HepG2 (cell line): ENCODE results near the gene PRR15L. TPM values are rescaled to one million over a fixed set of nuclear protein-coding genes. Genes with fewer than 3 reads are reported as not detected.

Experiments used
- ATAC-seq: fragments of 200-7000 bp; cut with Tn5 transposase; 3 replicates; pipeline ENCODE4 v1.9.1; 2020; ENCODE audit warnings: mild to moderate bottlenecking, moderate library complexity
- BruUV-seq: library from RNA; stranded (reverse); fragments of 400-500 nt; replicated peaks from 2 replicates; lab custom pipeline; 2021; lab: Mats Ljungman, UMichigan
- CTCF ChIA-PET: fragments of 300-600 bp; formaldehyde crosslinking; extraction: SDS; loops from one replicate; lab custom pipeline; 2021; ENCODE audit warnings: low total read pairs, inconsistent platforms, low intra/inter-chr PET ratio; lab: Yijun Ruan, JAX
- POLR2A ChIA-PET: fragments of 350-600 bp; sonication (Branson Sonifier 250); formaldehyde crosslinking; loops from one replicate; lab custom pipeline; 2020; ENCODE audit warnings: antibody characterized with exemption, inconsistent platforms; lab: Yijun Ruan, JAX
- DNase-seq: peaks from one replicate; pipeline ENCODE4 v3.0.0-alpha.2; 2015; ENCODE audit warnings: low spot score
- FAIRE-seq: peaks from 3 replicates; lab custom pipeline; 2011; peaks lifted over from hg19 to GRCh38; lab: Jason Lieb, UNC
- H2AFZ ChIP-seq: one replicate; pipeline ENCODE4 v1.6.1; 2011; ENCODE audit warnings: low read length, inconsistent platforms
- H3K27ac ChIP-seq: fragments of 300-600 bp; 3 replicates; pipeline ENCODE4 v1.8.0; 2011; ENCODE audit warnings: mixed run types, mild to moderate bottlenecking, mixed read lengths, low read length, inconsistent platforms; ENCODE audit not compliant: insufficient read depth; ENCODE audit errors: extremely low read length
- H3K27me3 ChIP-seq, 2 experiments: fragments of 200-600 bp in 1 of 2; 2 replicates in 1 of 2; 3 replicates in 1 of 2; pipeline versions ENCODE4 v1.6.0 to v1.8.0; 2011; ENCODE audit warnings: low read length in 2 of 2, mild to moderate bottlenecking in 2 of 2, moderate library complexity in 2 of 2, inconsistent platforms in 1 of 2; ENCODE audit not compliant: insufficient read depth in 2 of 2, control insufficient read depth in 1 of 2
- H3K36me3 ChIP-seq, 2 experiments: fragments of 200-600 bp in 1 of 2; replicated peaks in 1 of 2; 2 replicates in 1 of 2; 3 replicates in 1 of 2; pipeline versions ENCODE4 v1.5.1 to v1.8.0; 2011; ENCODE audit warnings: low read length in 2 of 2, inconsistent platforms in 1 of 2; ENCODE audit not compliant: insufficient read depth in 2 of 2, control insufficient read depth in 1 of 2
- H3K4me1 ChIP-seq: 2 replicates; pipeline ENCODE4 v1.5.1; 2012; ENCODE audit warnings: low read length, inconsistent platforms; ENCODE audit not compliant: insufficient read depth
- H3K4me2 ChIP-seq: 2 replicates; pipeline ENCODE4 v1.6.0; 2011; ENCODE audit warnings: low read depth, low read length, inconsistent platforms
- H3K4me3 ChIP-seq, 3 experiments: fragments of 200-600 bp in 1 of 3; sonication (generic), shearing (Covaris generic) in 1 of 3; replicated peaks in 1 of 3; 2 replicates each; pipeline ENCODE4 v1.5.1; 2011 to 2016; ENCODE audit warnings: low read length in 3 of 3, inconsistent platforms in 2 of 3, low read depth in 2 of 3, mild to moderate bottlenecking in 2 of 3, control low read depth in 1 of 3, mixed read lengths in 1 of 3; ENCODE audit not compliant: insufficient read depth in 1 of 3
- H3K79me2 ChIP-seq: one replicate; pipeline ENCODE4 v1.6.1; 2011; ENCODE audit warnings: low read length, inconsistent platforms; ENCODE audit not compliant: insufficient read depth
- H3K9ac ChIP-seq: 2 replicates; pipeline ENCODE4 v1.6.0; 2011; ENCODE audit warnings: mild to moderate bottlenecking, low read depth, low read length, inconsistent platforms; ENCODE audit not compliant: insufficient read depth
- H3K9me3 ChIP-seq: 2 replicates; pipeline ENCODE4 v1.5.1; 2012; ENCODE audit warnings: mild to moderate bottlenecking, low read length
- H4K20me1 ChIP-seq: 2 replicates; pipeline ENCODE4 v1.6.0; 2011; ENCODE audit warnings: inconsistent platforms, mild to moderate bottlenecking, low read length, moderate library complexity; ENCODE audit not compliant: insufficient read depth
- ASH2L ChIP-seq: fragments of 300-600, 200-600 bp; sonication (generic); IDR thresholded peaks from 2 replicates; pipeline ENCODE4 v1.7.0; 2017; ENCODE audit warnings: low read depth, mild to moderate bottlenecking, moderate library complexity, mixed read lengths, low read length; ENCODE audit not compliant: insufficient read length
- CBX2 ChIP-seq, 2 experiments: fragments of 200-600 bp in 1 of 2; sonication (generic); formaldehyde crosslinking in 1 of 2; IDR thresholded peaks; 2 replicates each; pipeline versions ENCODE4 v1.7.0 to v1.8.1; 2018 to 2022; ENCODE audit warnings: low read depth in 2 of 2, low read length in 1 of 2, mild to moderate bottlenecking in 1 of 2, missing genetic modification reagents in 1 of 2
- MBD4 ChIP-seq: IDR thresholded peaks from 2 replicates; pipeline ENCODE4 v1.6.1; 2012; ENCODE audit warnings: low read length, inconsistent platforms, borderline replicate concordance
- MBNL3 ChIP-seq: fragments of 250-450 bp; sonication (Bioruptor Pico); conservative IDR thresholded peaks from 2 replicates; pipeline ENCODE4 v1.8.0; 2022; ENCODE audit warnings: mild to moderate bottlenecking, inconsistent platforms
- NKX3-1 ChIP-seq: sonication (generic); formaldehyde crosslinking; IDR thresholded peaks from 2 replicates; pipeline ENCODE4 v1.5.0; 2020; ENCODE audit warnings: missing genetic modification reagents
- NR2F6 ChIP-seq, 2 experiments: IDR thresholded peaks; 2 replicates each; pipeline ENCODE4 v1.6.1; 2016; ENCODE audit warnings: antibody characterized with exemption in 1 of 2, mild to moderate bottlenecking in 1 of 2
- SOX6 ChIP-seq, 2 experiments: fragments of 450-650 bp in 1 of 2; sonication (generic) in 1 of 2; formaldehyde crosslinking in 1 of 2; IDR thresholded peaks; 2 replicates each; pipeline versions ENCODE4 v1.4.0 to v1.6.1; 2017 to 2020; ENCODE audit warnings: antibody characterized with exemption in 1 of 2, mild to moderate bottlenecking in 1 of 2, missing genetic modification reagents in 1 of 2
- TAF1 ChIP-seq: sonication (generic); formaldehyde crosslinking; IDR thresholded peaks from 2 replicates; pipeline ENCODE4 v1.4.0; 2020; ENCODE audit warnings: missing genetic modification reagents
- TGIF2 ChIP-seq: IDR thresholded peaks from 2 replicates; pipeline ENCODE4 v1.6.1; 2016; ENCODE audit warnings: control low read depth, missing compliant biosample characterization
- ZMYM2 ChIP-seq: sonication (generic); formaldehyde crosslinking; IDR thresholded peaks from 2 replicates; pipeline ENCODE4 v1.8.0; 2022; ENCODE audit warnings: mild to moderate bottlenecking, missing genetic modification reagents
- ZNF121 ChIP-seq: sonication (generic); formaldehyde crosslinking; IDR thresholded peaks from 2 replicates; pipeline ENCODE4 v1.5.0; 2020; ENCODE audit warnings: mild to moderate bottlenecking, missing genetic modification reagents
- ZNF207 ChIP-seq: fragments of 450-650 bp; IDR thresholded peaks from 2 replicates; pipeline ENCODE4 v1.6.1; 2016; ENCODE audit warnings: antibody characterized with exemption, borderline replicate concordance
- ZNF230 ChIP-seq: sonication (generic); formaldehyde crosslinking; IDR thresholded peaks from 2 replicates; pipeline ENCODE4 v1.4.0; 2020; ENCODE audit warnings: mild to moderate bottlenecking, missing genetic modification reagents
- ZNF331 ChIP-seq: sonication (generic); formaldehyde crosslinking; IDR thresholded peaks from 2 replicates; pipeline ENCODE4 v1.4.0; 2020; ENCODE audit warnings: missing genetic modification reagents
- ZNF382 ChIP-seq: sonication (generic); formaldehyde crosslinking; IDR thresholded peaks from 2 replicates; pipeline ENCODE4 v1.5.0; 2020; ENCODE audit warnings: missing genetic modification reagents, mild to moderate bottlenecking, borderline replicate concordance
- ZNF616 ChIP-seq: sonication (generic); formaldehyde crosslinking; IDR thresholded peaks from 2 replicates; pipeline ENCODE4 v1.5.0; 2020; ENCODE audit warnings: low read depth, mild to moderate bottlenecking, missing genetic modification reagents
- ZSCAN20 ChIP-seq: sonication (generic); formaldehyde crosslinking; IDR thresholded peaks from 2 replicates; pipeline ENCODE4 v1.4.0; 2020; ENCODE audit warnings: missing genetic modification reagents, mild to moderate bottlenecking, borderline replicate concordance
- WGBS: methylation state at CpG from one replicate; pipeline ENCODE4 v1.1.6; 2017; ENCODE audit warnings: low lambda C conversion rate; 5-methylcytosine and 5-hydroxymethylcytosine counted together
- in situ Hi-C: cut with HindIII; loops from 2 replicates; pipeline ENCODE4 v1.10.0; 2017; ENCODE audit warnings: low pct_unique_long_range_greater_than_20kb; ENCODE audit not compliant: extremely low pct_ligation_motif_present
- intact Hi-C: fragments of 100-400 bp; cut with micrococcal nuclease; formaldehyde crosslinking; loops from one replicate; pipeline ENCODE4 v1.10.0; 2022; ENCODE audit not compliant: unreplicated experiment
- polyA plus RNA-seq, 8 experiments: library from polyadenylated mRNA; depleted of rRNA in 3 of 8; stranded (reverse) in 7 of 8; unstranded in 1 of 8; fragments of >200 nt; fragmentation: Illumina TruSeq in 4 of 8; extraction: Trizol in 4 of 8; gene quantifications; 2 replicates each; pipeline versions ENCODE4 v1.2.1 to v1.2.3, GENCODE V29; 2011 to 2016; ENCODE audit warnings: low read depth in 4 of 8, missing spikeins in 1 of 8, mixed read lengths in 1 of 8; ENCODE audit not compliant: insufficient read depth in 1 of 8
- total RNA-seq, 5 experiments: library from RNA; depleted of rRNA; stranded (reverse); fragments of >200 nt; fragmentation: Illumina TruSeq; extraction: Trizol; gene quantifications; 2 replicates each; pipeline ENCODE4 v1.2.3, GENCODE V29; 2016; ENCODE audit warnings: low read depth in 1 of 5
- TF ChIP-seq, protein P1 (sequence below): sonication (generic); formaldehyde crosslinking; IDR thresholded peaks from 2 replicates; pipeline ENCODE4 v1.4.0; 2020; ENCODE audit warnings: missing genetic modification reagents, borderline replicate concordance
- TF ChIP-seq, protein P2 (sequence below): sonication (generic); formaldehyde crosslinking; IDR thresholded peaks from 2 replicates; pipeline ENCODE4 v1.8.1; 2022; ENCODE audit warnings: mild to moderate bottlenecking, missing genetic modification reagents

PRR15L gene
- total and polyA plus RNA-seq, 2 of the 13 experiments (the other 11 are each of a cell fraction or from before 2014, with no cell fraction given), result 0.44 to 2.0 TPM

GRCh38 chr17:47973541-47973940, 15.9 kb upstream of the PRR15L start (continued):
- no peak for TF ChIP-seq ZMYM2 (CRISPR knock-in tag)

DNA sequence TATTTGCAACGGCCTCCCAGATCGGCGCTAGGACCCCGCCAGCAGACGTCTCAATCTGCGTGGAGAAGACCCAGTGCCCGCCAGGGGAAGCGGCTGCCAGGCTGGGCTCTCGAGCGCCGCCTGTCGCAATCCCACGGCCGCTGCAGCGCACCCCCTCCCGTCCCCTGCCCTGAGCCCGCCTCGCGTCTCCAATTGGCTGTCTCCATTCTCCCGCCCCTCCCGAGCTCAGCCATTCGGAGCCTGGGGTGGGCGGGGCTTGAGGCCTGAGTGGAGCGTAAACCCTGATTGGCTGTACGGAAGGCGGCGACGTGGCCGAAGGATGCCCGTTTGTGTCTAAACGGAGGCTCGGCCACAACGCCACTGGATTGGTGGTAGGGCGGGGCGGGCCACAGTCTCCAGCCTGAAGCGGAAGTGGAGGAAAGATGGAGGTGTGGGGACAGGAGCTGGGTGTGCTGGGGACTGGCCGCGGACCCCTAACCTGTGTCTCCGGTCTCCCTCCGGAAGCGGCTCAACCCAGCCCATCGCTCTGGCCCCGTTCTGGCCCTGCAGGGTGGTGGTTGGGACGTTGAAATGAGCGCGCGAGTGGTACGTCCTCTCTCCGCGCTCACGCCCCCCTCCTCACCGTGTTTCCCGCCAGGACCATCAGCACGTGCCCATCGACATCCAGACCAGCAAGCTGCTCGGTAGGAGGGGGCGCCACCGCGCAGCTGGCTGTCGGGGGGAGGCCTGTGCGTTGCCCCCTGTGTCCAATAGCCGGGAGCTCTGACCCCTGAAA, 13.2 kb upstream of the PRR15L start, which contains the start of gene CDK5RAP3:
CDK5RAP3 (plus strand) TSS at position 389 of the 775 bp plus-strand sequence; CDS start at position 423, 34 bp downstream.
- H3K9ac ChIP-seq, result peak within 1 kb of the TSS; percentile 78
- H3K4me2 ChIP-seq, result peak within 1 kb of the TSS; percentile 98
- TSS peak; percentile 87 for BruUV-seq
- ATAC-seq, result peak; percentile 97
- peaks cover 13 to 26% of the 10 kb centered on the region in 2 experiments for H3K36me3 ChIP-seq
- H3K79me2 ChIP-seq, result peaks cover 17% of the 10 kb centered on the region
- FAIRE-seq, result peak; percentile 95
- peak within 1 kb of the TSS; percentile 66 to 95 (median 92) for H3K4me3 ChIP-seq
- H3K27me3 ChIP-seq, result no peaks in the 10 kb centered on the region; a peak in 1 of 5 replicates
- peak within 1 kb of the TSS; percentile 63 for H3K27ac ChIP-seq
- POLR2A ChIA-PET, result interaction anchor here (0.6 to 9.9 kb wide), 31 partner anchors 13 to 321 kb away, joined by 3 to 267 read pairs (median 4); partner anchors contain the start of genes KPNB1, LRRC46, MRPL10 and NFE2L1
- H4K20me1 ChIP-seq, result no peaks in the 10 kb centered on the region
- peak; percentile 99 for DNase-seq
- CTCF ChIA-PET, result interaction anchor here (0.9 to 2.1 kb wide), 6 partner anchors 22 to 130 kb away, joined by 5 to 54 read pairs (median 10); partner anchors contain the start of genes PNPO, SCRN2 and SP2
- peaks cover 51% of the 10 kb centered on the region for H3K4me1 ChIP-seq
- WGBS, result 1% methylated on average over 58 of the region's 62 CpGs
- H3K9me3 ChIP-seq, result no peaks in the 10 kb centered on the region
- in situ Hi-C loops (no loop called here), intact Hi-C loops (loop anchor here (1.0 to 2.0 kb wide), 4 partner anchors 14 to 130 kb away; partner anchors contain the start of genes PRR15L and SCRN2)
- peak within 1 kb of the TSS; percentile 82 for H2AFZ ChIP-seq
- TF ChIP-seq NR2F6 (IDR thresholded peaks at IDR 0.05) (no peak), NR2F6 (CRISPR knock-in tag; IDR thresholded peaks at IDR 0.05) (peak; percentile 60), ZNF230 (CRISPR knock-in tag) (peak; percentile 95), TGIF2 (CRISPR knock-in tag) (peak; percentile 23; the same call in 1 of the 2 replicates), MBNL3 (CRISPR knock-in tag) (no peak), SOX6 (IDR thresholded peaks at IDR 0.05) (no peak), SOX6 (CRISPR knock-in tag; IDR thresholded peaks at IDR 0.05) (peak; percentile 85), ZNF382 (CRISPR knock-in tag) (no peak), ASH2L (peak; percentile 71), MBD4 (no peak), ZNF207 (no peak), ZSCAN20 (CRISPR knock-in tag) (no peak), ZNF616 (CRISPR knock-in tag) (peak; percentile 92), CBX2 (IDR thresholded peaks at IDR 0.05; ENCODE audit: low read depth, low read length) (no peak), CBX2 (CRISPR knock-in tag; IDR thresholded peaks at IDR 0.05; ENCODE audit: low read depth) (0 out of 2 replicates have a peak, but pooled peaks have one; percentile 57), ZNF121 (CRISPR knock-in tag) (no peak; the same call in 1 of the 2 replicates), NKX3-1 (no peak; the same call in 1 of the 2 replicates), ZNF331 (peak; percentile 79), TAF1 (CRISPR knock-in tag) (peak; percentile 92)
- TF ChIP-seq, protein P1, sequence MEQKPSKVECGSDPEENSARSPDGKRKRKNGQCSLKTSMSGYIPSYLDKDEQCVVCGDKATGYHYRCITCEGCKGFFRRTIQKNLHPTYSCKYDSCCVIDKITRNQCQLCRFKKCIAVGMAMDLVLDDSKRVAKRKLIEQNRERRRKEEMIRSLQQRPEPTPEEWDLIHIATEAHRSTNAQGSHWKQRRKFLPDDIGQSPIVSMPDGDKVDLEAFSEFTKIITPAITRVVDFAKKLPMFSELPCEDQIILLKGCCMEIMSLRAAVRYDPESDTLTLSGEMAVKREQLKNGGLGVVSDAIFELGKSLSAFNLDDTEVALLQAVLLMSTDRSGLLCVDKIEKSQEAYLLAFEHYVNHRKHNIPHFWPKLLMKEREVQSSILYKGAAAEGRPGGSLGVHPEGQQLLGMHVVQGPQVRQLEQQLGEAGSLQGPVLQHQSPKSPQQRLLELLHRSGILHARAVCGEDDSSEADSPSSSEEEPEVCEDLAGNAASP (CRISPR knock-in tag), result peak; percentile 72
- TF ChIP-seq, protein P2, sequence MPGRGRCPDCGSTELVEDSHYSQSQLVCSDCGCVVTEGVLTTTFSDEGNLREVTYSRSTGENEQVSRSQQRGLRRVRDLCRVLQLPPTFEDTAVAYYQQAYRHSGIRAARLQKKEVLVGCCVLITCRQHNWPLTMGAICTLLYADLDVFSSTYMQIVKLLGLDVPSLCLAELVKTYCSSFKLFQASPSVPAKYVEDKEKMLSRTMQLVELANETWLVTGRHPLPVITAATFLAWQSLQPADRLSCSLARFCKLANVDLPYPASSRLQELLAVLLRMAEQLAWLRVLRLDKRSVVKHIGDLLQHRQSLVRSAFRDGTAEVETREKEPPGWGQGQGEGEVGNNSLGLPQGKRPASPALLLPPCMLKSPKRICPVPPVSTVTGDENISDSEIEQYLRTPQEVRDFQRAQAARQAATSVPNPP (CRISPR knock-in tag), result peak; percentile 97
